ENCODE measurements around the gene SCYL1. TPM values are rescaled to one million over a fixed set of nuclear protein-coding genes. Genes with fewer than 3 reads are reported as not detected.

The SCYL1 gene
- total RNA-seq, result 103 and 104 TPM in 2 replicates
- long read RNA-seq, transcript SCYL1-203 (18 exons, 2,583 nt), result major isoform, 11 of 38 reads
- long read RNA-seq, transcript SCYL1-201 (18 exons, 2,642 nt), result minor isoform, 5 of 38 reads
- long read RNA-seq, partial matches to known transcripts, result 8 of 38 reads
- long read RNA-seq, other reads (novel, unspliced or antisense), result 12 of 38 reads

GRCh38 chr11:65524741-65525545, at the start of gene SCYL1:
Gene SCYL1 (plus strand): TSS chr11:65525083. CDS start chr11:65525154, 71 bp downstream.
- Mint-ChIP-seq H3K27ac (ENCODE audit: unreplicated experiment) (peak within 1 kb of the TSS; percentile 82), H3K4me1 (ENCODE audit: unreplicated experiment) (peaks cover 16% of the 10 kb centered on the region)

GRCh38 chr11:65476632-65477148, 48.2 kb upstream of the SCYL1 start:
- Mint-ChIP-seq H3K27ac (ENCODE audit: unreplicated experiment) (peak overlapping the region; percentile 96), H3K36me3 (ENCODE audit: unreplicated experiment) (no peaks in the 10 kb centered on the region), H3K9me3 (ENCODE audit: unreplicated experiment) (no peaks in the 10 kb centered on the region), H3K27me3 (ENCODE audit: unreplicated experiment) (no peaks in the 10 kb centered on the region), H3K4me1 (ENCODE audit: unreplicated experiment) (peaks cover 53% of the 10 kb centered on the region), H3K4me3 (ENCODE audit: unreplicated experiment) (peak overlapping the region; percentile 83)
- DNase-seq (ENCODE audit: extremely low spot score, unreplicated experiment), result no peak
- TF ChIP-seq CTCF (IDR thresholded peaks at IDR 0.05), result no peak

More at GRCh38 chr11:65524741-65525545, at the start of gene SCYL1:
- no peak for TF ChIP-seq CTCF (IDR thresholded peaks at IDR 0.05)
- Mint-ChIP-seq H3K9me3 (ENCODE audit: unreplicated experiment) (no peaks in the 10 kb centered on the region), H3K27me3 (ENCODE audit: unreplicated experiment) (no peaks in the 10 kb centered on the region), H3K4me3 (ENCODE audit: unreplicated experiment) (peak within 1 kb of the TSS; percentile 80), H3K36me3 (ENCODE audit: unreplicated experiment) (peaks cover 13% of the 10 kb centered on the region)
- DNase-seq (ENCODE audit: extremely low spot score, unreplicated experiment), result peak; percentile 95

GRCh38 chr11:65477149-65477965, 47.5 kb upstream of the SCYL1 start:
- H3K9me3 Mint-ChIP-seq (ENCODE audit: unreplicated experiment), result no peaks in the 10 kb centered on the region
- H3K27me3 Mint-ChIP-seq (ENCODE audit: unreplicated experiment), result no peaks in the 10 kb centered on the region
- no peak for TF ChIP-seq CTCF (IDR thresholded peaks at IDR 0.05)
- H3K4me1 Mint-ChIP-seq (ENCODE audit: unreplicated experiment), result peaks cover 51% of the 10 kb centered on the region
- H3K36me3 Mint-ChIP-seq (ENCODE audit: unreplicated experiment), result no peaks in the 10 kb centered on the region
- H3K4me3 Mint-ChIP-seq (ENCODE audit: unreplicated experiment), result peak overlapping the region; percentile 83
- H3K27ac Mint-ChIP-seq (ENCODE audit: unreplicated experiment), result peak overlapping the region; percentile 96
- peak; percentile 96 for DNase-seq (ENCODE audit: extremely low spot score, unreplicated experiment)

GRCh38 chr11:65478388-65479183, 46.3 kb upstream of the SCYL1 start:
- no peak for TF ChIP-seq CTCF (IDR thresholded peaks at IDR 0.05)
- H3K36me3 Mint-ChIP-seq (ENCODE audit: unreplicated experiment), result no peaks in the 10 kb centered on the region
- DNase-seq (ENCODE audit: extremely low spot score, unreplicated experiment), result no peak
- H3K4me3 Mint-ChIP-seq (ENCODE audit: unreplicated experiment), result no peak overlapping the region
- peaks cover 53% of the 10 kb centered on the region for H3K4me1 Mint-ChIP-seq (ENCODE audit: unreplicated experiment)
- H3K27ac Mint-ChIP-seq (ENCODE audit: unreplicated experiment), result peak overlapping the region; percentile 93
- H3K9me3 Mint-ChIP-seq (ENCODE audit: unreplicated experiment), result no peaks in the 10 kb centered on the region
- no peaks in the 10 kb centered on the region for H3K27me3 Mint-ChIP-seq (ENCODE audit: unreplicated experiment)

All from osteocyte (in vitro differentiated cells).